GM13977 (cell line): ENCODE results near the gene HDAC9.
"Not testable (repeated sequence)": the region's sequence is repeated elsewhere in the genome, so short reads cannot be mapped to it uniquely, and the experiment has no call there.

Source experiments
- DNase-seq: peaks from one replicate; pipeline ENCODE4 v3.0.0; 2012; ENCODE audit warnings: low spot score
- CTCF ChIP-seq: IDR thresholded peaks from 2 replicates; pipeline ENCODE4 v1.5.1; 2012; ENCODE audit warnings: mild to moderate bottlenecking, control low read depth; ENCODE audit not compliant: insufficient read depth; ENCODE audit errors: extremely low read depth, missing control alignments
- in situ Hi-C: fragments of 300-500 bp; cut with MboI; formaldehyde crosslinking; loops from one replicate; pipeline ENCODE4 v1.12.0; 2022; ENCODE audit warnings: low sequenced_read_pairs, low pct_unique_long_range_greater_than_20kb, mixed read lengths, inconsistent platforms; ENCODE audit not compliant: unreplicated experiment

Gene HDAC9

GRCh38 chr7:18965657-18966056 is 470.1 kb downstream of the HDAC9 start:
- no peak for DNase-seq
- no peak for TF ChIP-seq CTCF
- in situ Hi-C loops = no loop called here

GRCh38 chr7:18967755-18968154 is 472.2 kb downstream of the HDAC9 start:
- in situ Hi-C loops, DNase-seq: not testable (repeated sequence)

GRCh38 chr7:18971839-18972238 is 476.3 kb downstream of the HDAC9 start:
- TF ChIP-seq CTCF = no peak
- in situ Hi-C loops = no loop called here
- DNase-seq = no peak

- in situ Hi-C loops = no loop called here
- no peak for DNase-seq
- TF ChIP-seq CTCF = no peak
These were observed 479.3 kb downstream of the HDAC9 start for GRCh38 chr7:18974803-18975202.

- in situ Hi-C loops = no loop called here
- no peak for DNase-seq
- no peak for TF ChIP-seq CTCF
These were observed 479.7 kb downstream of the HDAC9 start for GRCh38 chr7:18975276-18975675.

- in situ Hi-C loops = no loop called here
- TF ChIP-seq CTCF = no peak
- no peak for DNase-seq
These were observed 480.2 kb downstream of the HDAC9 start for GRCh38 chr7:18975689-18976280.

- in situ Hi-C loops = no loop called here
- DNase-seq = no peak
- TF ChIP-seq CTCF = no peak
These were observed 481.3 kb downstream of the HDAC9 start for GRCh38 chr7:18976715-18977471.
